ENCODE measurements around the gene RERE.

Gene RERE

GRCh38 chr1:8563944-8564537 is 253.4 kb downstream of the RERE start:
- no peak for DNase-seq

- DNase-seq, result no peak
Observed at GRCh38 chr1:8562881-8563865, 254.3 kb downstream of the RERE start.

GRCh38 chr1:8562222-8562621 is 255.2 kb downstream of the RERE start:
- no peak for DNase-seq

GRCh38 chr1:8560611-8561544 is 256.6 kb downstream of the RERE start:
- DNase-seq, result no peak

GRCh38 chr1:8560035-8560434 is 257.4 kb downstream of the RERE start:
- no peak for DNase-seq

GRCh38 chr1:8555582-8555981 is 261.9 kb downstream of the RERE start:
- no peak for DNase-seq

- DNase-seq, result no peak
Observed at GRCh38 chr1:8554956-8555534, 262.4 kb downstream of the RERE start.

GRCh38 chr1:8552820-8553397 is 264.5 kb downstream of the RERE start:
- DNase-seq, result no peak

GRCh38 chr1:8551613-8552489 is 265.6 kb downstream of the RERE start:
- DNase-seq, result no peak

- DNase-seq, result no peak
Observed at GRCh38 chr1:8551057-8551456, 266.4 kb downstream of the RERE start.

- no peak for DNase-seq
Observed at GRCh38 chr1:8547791-8548190, 269.6 kb downstream of the RERE start.

- DNase-seq, result no peak
Observed at GRCh38 chr1:8545078-8545477, 272.4 kb downstream of the RERE start.

- DNase-seq, result no peak
Observed at GRCh38 chr1:8544644-8545043, 272.8 kb downstream of the RERE start.

GRCh38 chr1:8543965-8544364 is 273.5 kb downstream of the RERE start:
- no peak for DNase-seq

GRCh38 chr1:8541961-8542521 is 275.4 kb downstream of the RERE start:
- DNase-seq, result no peak

GRCh38 chr1:8540971-8541370 is 276.5 kb downstream of the RERE start:
- DNase-seq, result no peak

GRCh38 chr1:8540261-8540941 is 277.0 kb downstream of the RERE start:
- DNase-seq, result no peak

- no peak for DNase-seq
Observed at GRCh38 chr1:8539683-8540082, 277.8 kb downstream of the RERE start.

GRCh38 chr1:8538502-8538901 is 278.9 kb downstream of the RERE start:
- DNase-seq, result no peak

- no peak for DNase-seq
Observed at GRCh38 chr1:8537991-8538390, 279.4 kb downstream of the RERE start.
